GM21515 (cell line): Measurements from ENCODE around the gene CAPN15.

Experiments
- ATAC-seq: cut with Tn5 transposase; IDR thresholded peaks from one replicate; pipeline ENCODE4 v1.9.1; 2021; ENCODE audit not compliant: unreplicated experiment

CAPN15 gene

GRCh38 chr16:525123-525519, 2.4 kb upstream of the CAPN15 start:
- no peak for ATAC-seq

- ATAC-seq, result no peak
Observed at GRCh38 chr16:525520-526180, 1.9 kb upstream of the CAPN15 start.

GRCh38 chr16:526181-527014, 1.1 kb upstream of the CAPN15 start:
- ATAC-seq, result no peak

GRCh38 chr16:528111-529011, 849 bp downstream of the CAPN15 start:
- ATAC-seq, result no peak

- no peak for ATAC-seq
Observed at GRCh38 chr16:529012-529575, 1.6 kb downstream of the CAPN15 start.

GRCh38 chr16:530111-530817, 2.8 kb downstream of the CAPN15 start:
- no peak for ATAC-seq

GRCh38 chr16:531494-532125, 4.1 kb downstream of the CAPN15 start:
- no peak for ATAC-seq

GRCh38 chr16:533391-534123, 6.0 kb downstream of the CAPN15 start:
- ATAC-seq, result no peak

- no peak for ATAC-seq
Observed at GRCh38 chr16:534135-534534, 6.6 kb downstream of the CAPN15 start.

- ATAC-seq, result no peak
Observed at GRCh38 chr16:534856-535445, 7.4 kb downstream of the CAPN15 start.

GRCh38 chr16:535446-536405, 8.2 kb downstream of the CAPN15 start:
- ATAC-seq, result no peak

- no peak for ATAC-seq
Observed at GRCh38 chr16:536746-537145, 9.2 kb downstream of the CAPN15 start.

GRCh38 chr16:537415-538335, 10.2 kb downstream of the CAPN15 start:
- no peak for ATAC-seq

GRCh38 chr16:539901-540530, 12.5 kb downstream of the CAPN15 start:
- ATAC-seq, result no peak

GRCh38 chr16:540645-541340, 13.3 kb downstream of the CAPN15 start:
- no peak for ATAC-seq
